HUES48 (cell line): ENCODE measurements around the gene BNC2.

Experiments
- H3K27ac ChIP-seq: one replicate; pipeline ENCODE4 v1.7.0; 2013; ENCODE audit warnings: low read depth, low read length, inconsistent platforms
- H3K27me3 ChIP-seq: 2 replicates; pipeline ENCODE4 v1.6.1; 2013; ENCODE audit warnings: mild to moderate bottlenecking, low read length; ENCODE audit not compliant: control insufficient read depth, insufficient read depth
- H3K36me3 ChIP-seq: 2 replicates; pipeline ENCODE4 v1.6.1; 2013; ENCODE audit warnings: low read length; ENCODE audit not compliant: control insufficient read depth, insufficient read depth
- H3K4me1 ChIP-seq: 2 replicates; pipeline ENCODE4 v1.6.1; 2013; ENCODE audit warnings: mild to moderate bottlenecking, low read length; ENCODE audit not compliant: control insufficient read depth, insufficient read depth
- H3K4me3 ChIP-seq: 2 replicates; pipeline ENCODE4 v1.5.1; 2013; ENCODE audit warnings: mild to moderate bottlenecking, low read depth, low read length
- H3K9ac ChIP-seq: 2 replicates; pipeline ENCODE4 v1.6.1; 2013; ENCODE audit warnings: mild to moderate bottlenecking, low read depth, low read length, moderate library complexity
- H3K9me3 ChIP-seq: 2 replicates; pipeline ENCODE4 v1.6.1; 2013; ENCODE audit warnings: low read length; ENCODE audit not compliant: control insufficient read depth, insufficient read depth

The BNC2 gene

GRCh38 chr9:16370647-16371046, 499.8 kb downstream of the BNC2 start:
- Histone ChIP-seq H3K4me3 (no peak overlapping the region), H3K9me3 (no peaks in the 10 kb centered on the region), H3K27me3 (no peaks in the 10 kb centered on the region), H3K4me1 (no peaks in the 10 kb centered on the region), H3K36me3 (no peaks in the 10 kb centered on the region), H3K9ac (no peak overlapping the region), H3K27ac (no peak overlapping the region)

GRCh38 chr9:16369427-16369826, 501.0 kb downstream of the BNC2 start:
- Histone ChIP-seq H3K27me3 (no peaks in the 10 kb centered on the region), H3K4me1 (no peaks in the 10 kb centered on the region), H3K27ac (no peak overlapping the region), H3K4me3 (no peak overlapping the region), H3K9ac (no peak overlapping the region), H3K36me3 (no peaks in the 10 kb centered on the region), H3K9me3 (no peaks in the 10 kb centered on the region)

- H3K27ac ChIP-seq, result no peak overlapping the region
- no peaks in the 10 kb centered on the region for H3K9me3 ChIP-seq
- H3K27me3 ChIP-seq, result no peaks in the 10 kb centered on the region
- no peak overlapping the region for H3K9ac ChIP-seq
- no peak overlapping the region for H3K4me3 ChIP-seq
- H3K4me1 ChIP-seq, result no peaks in the 10 kb centered on the region
- H3K36me3 ChIP-seq, result no peaks in the 10 kb centered on the region
Observed at GRCh38 chr9:16368237-16369087, 502.0 kb downstream of the BNC2 start.

- Histone ChIP-seq H3K4me1 (0 out of 2 replicates have a peak, but pooled peaks cover 3% of the 10 kb centered on the region), H3K27me3 (no peaks in the 10 kb centered on the region), H3K27ac (no peak overlapping the region), H3K36me3 (no peaks in the 10 kb centered on the region), H3K9ac (no peak overlapping the region), H3K9me3 (no peaks in the 10 kb centered on the region), H3K4me3 (no peak overlapping the region)
Observed at GRCh38 chr9:16367605-16368231, 502.8 kb downstream of the BNC2 start.

DNA sequence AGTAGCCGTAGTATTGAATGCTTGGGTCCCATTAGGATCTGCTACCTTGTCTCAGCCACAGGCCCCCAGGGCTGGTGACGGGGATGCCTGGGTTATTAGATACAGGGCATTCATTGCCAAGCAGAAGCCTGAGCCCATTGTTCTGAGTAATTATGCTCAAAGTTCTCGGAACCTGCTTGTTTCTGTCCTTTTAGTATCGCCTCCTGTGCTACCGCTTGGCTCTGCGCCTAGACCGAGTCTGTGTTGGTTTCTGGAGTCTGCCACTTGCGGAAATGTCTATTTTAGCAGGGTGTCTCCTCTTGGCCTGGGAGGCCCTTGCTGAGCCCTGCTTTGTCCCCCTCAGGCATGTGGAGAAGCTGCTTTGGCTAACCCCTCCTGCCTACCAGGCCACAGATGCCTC, 506.1 kb downstream of the BNC2 start:
- Histone ChIP-seq H3K9me3 (no peaks in the 10 kb centered on the region), H3K9ac (no peak overlapping the region), H3K4me1 (0 out of 2 replicates have a peak, but pooled peaks cover 6% of the 10 kb centered on the region), H3K27me3 (no peaks in the 10 kb centered on the region), H3K4me3 (no peak overlapping the region), H3K27ac (no peak overlapping the region), H3K36me3 (no peaks in the 10 kb centered on the region)

GRCh38 chr9:16363916-16364315, 506.6 kb downstream of the BNC2 start:
- H3K4me1 ChIP-seq, result 0 out of 2 replicates have a peak, but pooled peaks cover 6% of the 10 kb centered on the region
- H3K4me3 ChIP-seq, result no peak overlapping the region
- no peak overlapping the region for H3K9ac ChIP-seq
- no peaks in the 10 kb centered on the region for H3K36me3 ChIP-seq
- no peaks in the 10 kb centered on the region for H3K27me3 ChIP-seq
- H3K27ac ChIP-seq, result no peak overlapping the region
- H3K9me3 ChIP-seq, result no peaks in the 10 kb centered on the region

DNA sequence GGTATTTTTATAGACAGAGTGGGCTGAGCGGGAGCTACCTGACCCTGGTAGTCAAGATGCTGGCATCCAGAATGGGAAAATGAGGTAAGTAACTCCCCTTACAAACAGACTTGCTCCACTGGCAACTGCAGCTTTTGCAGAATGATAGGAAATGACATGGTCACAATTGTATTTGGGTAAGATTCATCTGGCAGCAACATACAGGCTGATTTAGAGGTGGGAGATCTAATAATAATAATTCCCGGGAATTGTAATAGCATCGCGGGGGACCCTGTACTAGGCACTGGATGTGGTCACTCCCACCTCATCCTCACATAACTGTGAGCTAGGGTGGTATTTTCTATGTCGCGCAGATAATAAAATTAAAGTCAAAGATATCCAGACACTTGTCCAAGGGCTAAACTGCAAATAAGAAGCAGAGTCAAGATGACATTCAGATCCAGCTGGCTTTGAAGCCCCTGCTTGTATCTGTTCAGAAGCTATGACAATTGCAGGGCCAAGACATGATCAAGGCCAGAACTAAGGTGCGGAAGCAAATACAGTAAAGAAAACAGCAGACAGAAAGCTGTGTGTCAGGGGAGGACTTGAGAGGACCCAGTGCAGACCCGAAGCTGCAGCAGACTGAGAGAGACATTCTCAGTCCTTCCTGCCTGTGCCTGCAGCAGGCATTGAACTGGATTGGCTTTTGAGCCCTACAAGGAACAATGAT, 507.2 kb downstream of the BNC2 start:
- no peak overlapping the region for H3K4me3 ChIP-seq
- no peaks in the 10 kb centered on the region for H3K27me3 ChIP-seq
- no peak overlapping the region for H3K9ac ChIP-seq
- H3K9me3 ChIP-seq, result no peaks in the 10 kb centered on the region
- H3K27ac ChIP-seq, result no peak overlapping the region
- H3K36me3 ChIP-seq, result no peaks in the 10 kb centered on the region
- H3K4me1 ChIP-seq, result 0 out of 2 replicates have a peak, but pooled peaks cover 6% of the 10 kb centered on the region

DNA sequence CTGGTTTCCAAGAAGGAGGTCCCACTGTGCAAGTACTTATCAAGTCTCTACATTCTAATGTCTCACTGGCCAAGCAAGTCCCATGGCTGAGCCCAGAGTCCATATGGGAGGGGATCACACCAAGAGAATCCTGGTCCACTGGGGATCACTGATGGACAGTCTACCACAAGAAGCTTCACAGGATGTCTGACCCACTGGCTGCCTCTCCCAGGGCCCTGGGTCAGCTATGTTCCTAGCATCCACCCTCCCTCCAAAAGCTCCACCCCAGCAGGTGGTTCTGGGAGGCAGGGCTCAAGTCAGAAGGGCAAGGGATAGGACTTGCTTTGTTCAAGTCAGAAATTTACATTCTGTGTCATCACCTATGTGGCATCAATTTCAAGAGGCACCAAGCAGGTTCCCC, 508.5 kb downstream of the BNC2 start:
- Histone ChIP-seq H3K4me1 (0 out of 2 replicates have a peak, but pooled peaks cover 6% of the 10 kb centered on the region), H3K27me3 (no peaks in the 10 kb centered on the region), H3K36me3 (no peaks in the 10 kb centered on the region), H3K9me3 (no peaks in the 10 kb centered on the region), H3K4me3 (no peak overlapping the region), H3K27ac (no peak overlapping the region), H3K9ac (no peak overlapping the region)

DNA sequence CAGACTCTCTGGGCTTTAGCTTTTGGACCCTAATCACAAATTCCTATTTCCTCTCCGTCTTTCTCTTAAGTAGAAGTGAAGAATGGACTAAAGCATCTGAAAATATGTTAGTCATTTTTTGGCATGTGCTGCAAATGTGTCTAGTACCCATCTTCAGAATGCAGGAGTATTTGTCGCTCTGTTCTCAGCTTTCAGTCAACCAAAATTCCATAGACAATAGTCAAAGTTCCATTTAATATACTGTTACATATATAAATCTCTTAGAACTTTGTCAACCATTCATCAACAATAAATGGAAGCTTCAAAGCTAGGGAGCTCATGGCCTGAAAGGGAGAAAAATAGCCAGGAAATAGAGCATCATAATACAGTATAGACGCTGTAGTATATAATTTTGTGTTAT, 509.4 kb downstream of the BNC2 start:
- Histone ChIP-seq H3K27ac (no peak overlapping the region), H3K4me1 (0 out of 2 replicates have a peak, but pooled peaks cover 6% of the 10 kb centered on the region), H3K9ac (no peak overlapping the region), H3K4me3 (no peak overlapping the region), H3K36me3 (no peaks in the 10 kb centered on the region), H3K27me3 (no peaks in the 10 kb centered on the region), H3K9me3 (no peaks in the 10 kb centered on the region)

GRCh38 chr9:16360247-16360646, 510.2 kb downstream of the BNC2 start:
- Histone ChIP-seq H3K9ac (no peak overlapping the region), H3K9me3 (no peaks in the 10 kb centered on the region), H3K4me3 (no peak overlapping the region), H3K27ac (no peak overlapping the region), H3K27me3 (no peaks in the 10 kb centered on the region), H3K36me3 (no peaks in the 10 kb centered on the region), H3K4me1 (0 out of 2 replicates have a peak, but pooled peaks cover 6% of the 10 kb centered on the region)
